NCI-H1694 (cell line): Measurements from ENCODE around the gene RND2.

Experiments
- DNase-seq: peaks from one replicate; lab custom pipeline; 2025; lab: John Stamatoyannopoulos, UW

Gene RND2

DNA sequence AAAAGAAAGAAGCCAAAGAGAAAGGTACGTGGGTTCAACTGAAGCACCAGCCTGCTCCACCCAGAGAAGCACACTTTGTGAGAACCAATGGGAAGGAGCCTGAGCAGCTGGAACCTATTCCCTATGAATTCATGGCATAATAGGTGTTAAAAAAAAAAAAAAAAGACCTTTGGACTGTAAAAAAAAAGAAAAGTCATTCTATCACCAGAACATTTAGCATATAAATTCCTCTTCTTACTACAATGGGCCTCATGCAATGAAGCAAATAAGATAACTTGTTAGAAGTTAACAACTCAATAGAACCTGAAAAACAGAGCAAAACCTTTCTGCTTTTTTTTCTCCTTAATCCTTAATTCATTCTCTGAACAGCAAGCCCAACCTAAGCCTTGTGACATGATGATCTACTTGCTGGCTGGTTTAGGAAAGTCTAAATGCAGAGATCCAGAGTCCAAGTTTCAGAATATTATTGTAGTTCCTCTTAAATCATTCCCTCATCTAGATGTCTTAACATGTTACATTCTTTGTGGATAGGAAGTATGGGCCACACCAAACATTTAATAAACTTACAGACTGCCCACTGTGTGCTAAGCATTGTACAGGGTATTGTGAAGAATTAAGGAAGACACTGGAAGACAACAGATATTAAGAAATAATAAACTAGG, 54.7 kb downstream of the RND2 start:
- DNase-seq, result no peak
